ENCODE measurements around the gene CLIC3.

The CLIC3 gene

GRCh38 chr9:136950656-136951276 is 45.6 kb downstream of the CLIC3 start:
- DNase-seq (ENCODE audit: low spot score) = no peak
- TF ChIP-seq CTCF (IDR thresholded peaks at IDR 0.05; ENCODE audit: borderline replicate concordance, control extremely low read depth, extremely low read depth, insufficient read depth, missing control alignments) = no peak
- in situ Hi-C loops (cut with MboI; ENCODE audit: low sequenced_read_pairs, unreplicated experiment) = no loop called here

GRCh38 chr9:136949817-136950655 is 46.3 kb downstream of the CLIC3 start:
- TF ChIP-seq CTCF (IDR thresholded peaks at IDR 0.05; ENCODE audit: borderline replicate concordance, control extremely low read depth, extremely low read depth, insufficient read depth, missing control alignments) = no peak
- peak; percentile 100 for DNase-seq (ENCODE audit: low spot score)
- in situ Hi-C loops (cut with MboI; ENCODE audit: low sequenced_read_pairs, unreplicated experiment) = no loop called here

GRCh38 chr9:136949239-136949816 is 47.0 kb downstream of the CLIC3 start:
- in situ Hi-C loops (cut with MboI; ENCODE audit: low sequenced_read_pairs, unreplicated experiment) = no loop called here
- no peak for TF ChIP-seq CTCF (IDR thresholded peaks at IDR 0.05; ENCODE audit: borderline replicate concordance, control extremely low read depth, extremely low read depth, insufficient read depth, missing control alignments)
- no peak for DNase-seq (ENCODE audit: low spot score)

- in situ Hi-C loops (cut with MboI; ENCODE audit: low sequenced_read_pairs, unreplicated experiment) = no loop called here
- peak; percentile 55 for TF ChIP-seq CTCF (IDR thresholded peaks at IDR 0.05; ENCODE audit: borderline replicate concordance, control extremely low read depth, extremely low read depth, insufficient read depth, missing control alignments)
- peak; percentile 64 for DNase-seq (ENCODE audit: low spot score)
Observed at GRCh38 chr9:136947955-136948510, 48.3 kb downstream of the CLIC3 start.

- TF ChIP-seq CTCF (IDR thresholded peaks at IDR 0.05; ENCODE audit: borderline replicate concordance, control extremely low read depth, extremely low read depth, insufficient read depth, missing control alignments) = no peak
- in situ Hi-C loops (cut with MboI; ENCODE audit: low sequenced_read_pairs, unreplicated experiment) = no loop called here
- no peak for DNase-seq (ENCODE audit: low spot score)
Observed at GRCh38 chr9:136947028-136947891, 49.1 kb downstream of the CLIC3 start.
